Lower leg skin (tissue), 3 donors: Measurements from ENCODE around the gene TMEM11.

Source experiments
- POLR2A ChIP-seq, 2 donors: fragments of 450-650 bp; IDR thresholded peaks; one replicate each; pipeline ENCODE4 v1.6.1; 2016 to 2017; ENCODE audit warnings: antibody characterized with exemption in 2 of 2, mild to moderate bottlenecking in 1 of 2, moderate library complexity in 1 of 2
- TF ChIP-seq, protein P1 (sequence below), 3 donors: fragments of 450-650 bp; IDR thresholded peaks; one replicate each; pipeline ENCODE4 v1.5.1; 2016; ENCODE audit warnings: antibody characterized with exemption in 3 of 3, mild to moderate bottlenecking in 3 of 3, moderate library complexity in 2 of 3

DNA sequence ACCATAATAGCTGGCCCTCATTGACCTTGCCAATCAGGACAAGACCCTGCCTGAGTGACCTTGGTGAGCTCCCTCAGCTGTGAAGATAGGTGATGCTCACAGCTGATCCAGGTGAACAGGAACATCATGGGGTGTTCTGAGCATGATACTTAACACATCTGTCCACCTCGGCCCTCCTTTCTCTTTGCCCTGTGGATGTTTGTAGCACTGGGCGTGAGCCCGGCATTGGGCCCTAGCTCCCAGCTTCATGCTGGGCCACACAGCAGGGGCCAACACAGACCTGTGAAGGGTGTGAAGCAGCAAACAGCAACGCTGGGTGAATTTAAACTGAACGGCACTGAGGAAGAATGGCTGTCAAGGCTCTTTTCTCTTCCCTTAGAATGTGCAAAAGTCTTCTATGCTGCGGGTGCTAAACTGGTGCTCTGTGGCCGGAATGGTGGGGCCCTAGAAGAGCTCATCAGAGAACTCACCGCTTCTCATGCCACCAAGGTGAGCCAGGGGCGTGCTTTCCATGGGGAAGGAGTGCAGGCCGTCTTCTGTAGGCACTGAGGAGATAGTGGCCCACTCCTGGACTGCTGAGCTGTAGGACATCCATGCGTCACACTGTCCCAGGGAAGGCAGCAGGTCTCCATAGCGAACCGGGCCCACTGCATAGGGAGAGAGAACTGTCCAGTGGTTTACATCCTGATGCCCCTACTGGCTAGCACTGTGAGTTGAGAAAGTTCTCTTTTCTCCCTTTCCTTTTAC is 35.9 kb downstream of the TMEM11 start:
- no peak for TF ChIP-seq POLR2A (IDR thresholded peaks at IDR 0.05)
- TF ChIP-seq, protein P1, sequence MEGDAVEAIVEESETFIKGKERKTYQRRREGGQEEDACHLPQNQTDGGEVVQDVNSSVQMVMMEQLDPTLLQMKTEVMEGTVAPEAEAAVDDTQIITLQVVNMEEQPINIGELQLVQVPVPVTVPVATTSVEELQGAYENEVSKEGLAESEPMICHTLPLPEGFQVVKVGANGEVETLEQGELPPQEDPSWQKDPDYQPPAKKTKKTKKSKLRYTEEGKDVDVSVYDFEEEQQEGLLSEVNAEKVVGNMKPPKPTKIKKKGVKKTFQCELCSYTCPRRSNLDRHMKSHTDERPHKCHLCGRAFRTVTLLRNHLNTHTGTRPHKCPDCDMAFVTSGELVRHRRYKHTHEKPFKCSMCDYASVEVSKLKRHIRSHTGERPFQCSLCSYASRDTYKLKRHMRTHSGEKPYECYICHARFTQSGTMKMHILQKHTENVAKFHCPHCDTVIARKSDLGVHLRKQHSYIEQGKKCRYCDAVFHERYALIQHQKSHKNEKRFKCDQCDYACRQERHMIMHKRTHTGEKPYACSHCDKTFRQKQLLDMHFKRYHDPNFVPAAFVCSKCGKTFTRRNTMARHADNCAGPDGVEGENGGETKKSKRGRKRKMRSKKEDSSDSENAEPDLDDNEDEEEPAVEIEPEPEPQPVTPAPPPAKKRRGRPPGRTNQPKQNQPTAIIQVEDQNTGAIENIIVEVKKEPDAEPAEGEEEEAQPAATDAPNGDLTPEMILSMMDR (IDR thresholded peaks at IDR 0.05): no peak
